DLD1 (cell line): ENCODE measurements around the gene SYT1.

ENCODE experiments used
- in situ Hi-C: cut with HindIII; loops from 2 replicates; pipeline ENCODE4 v1.10.0; 2017; ENCODE audit warnings: low sequenced_read_pairs

SYT1 gene

GRCh38 chr12:79487386-79488110 is 623.0 kb downstream of the SYT1 start:
- in situ Hi-C loops: no loop called here
